OCI-LY3 (cell line): ENCODE data around the gene GARS1.

Experiments used
- CTCF ChIP-seq: fragments of 200-600, 300-600 bp; sonication (generic); IDR thresholded peaks from 2 replicates; pipeline ENCODE4 v1.5.1; 2014; ENCODE audit warnings: antibody characterized with exemption, low read length, low read depth
- EZH2phosphoT487 ChIP-seq: fragments of 200-600 bp; shearing (Covaris generic); IDR thresholded peaks from 2 replicates; pipeline ENCODE4 v1.6.1; 2018; ENCODE audit warnings: antibody characterized with exemption, mixed run types, low read depth

- TF ChIP-seq CTCF (no peak), EZH2phosphoT487 (no peak)
Measured at GRCh38 chr7:30557245-30557644, 37.4 kb upstream of the GARS1 start.
